Measurements from ENCODE around the gene NCDN.

The NCDN gene

DNA sequence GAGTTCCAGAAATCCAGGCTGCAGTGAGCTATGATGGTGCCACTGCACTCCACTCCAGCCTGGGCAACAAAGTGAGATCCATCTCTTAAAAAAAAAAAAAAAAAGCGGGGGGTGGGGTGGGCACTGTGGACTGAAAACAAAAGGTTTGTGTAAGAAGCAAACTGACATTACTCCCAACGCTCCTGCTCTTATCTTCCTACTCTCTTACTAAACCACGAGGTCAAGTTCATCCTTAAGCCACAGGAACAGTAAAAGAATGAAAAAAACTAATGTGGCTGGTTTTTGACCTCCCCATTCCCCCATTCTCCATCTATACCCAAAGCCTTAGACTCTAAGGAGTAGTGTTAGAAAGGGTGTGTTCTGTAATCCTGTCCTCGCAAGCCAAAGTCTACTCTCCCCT is 46.3 kb downstream of the NCDN start:
- H3K9me3 ChIP-seq (ENCODE audit: control insufficient read depth, low read length), result no peaks in the 10 kb centered on the region
- H3K4me3 ChIP-seq (ENCODE audit: low read length), result no peak overlapping the region
- H3K27me3 ChIP-seq (ENCODE audit: control insufficient read depth, insufficient read depth, low read length), result no peaks in the 10 kb centered on the region
- no peaks in the 10 kb centered on the region for H3K4me1 ChIP-seq (ENCODE audit: control insufficient read depth, insufficient read depth, low read length)
- no peak overlapping the region for H3K9ac ChIP-seq (ENCODE audit: low read length)
- H3K36me3 ChIP-seq (ENCODE audit: control insufficient read depth, insufficient read depth, low read length), result peaks cover 14% of the 10 kb centered on the region

DNA sequence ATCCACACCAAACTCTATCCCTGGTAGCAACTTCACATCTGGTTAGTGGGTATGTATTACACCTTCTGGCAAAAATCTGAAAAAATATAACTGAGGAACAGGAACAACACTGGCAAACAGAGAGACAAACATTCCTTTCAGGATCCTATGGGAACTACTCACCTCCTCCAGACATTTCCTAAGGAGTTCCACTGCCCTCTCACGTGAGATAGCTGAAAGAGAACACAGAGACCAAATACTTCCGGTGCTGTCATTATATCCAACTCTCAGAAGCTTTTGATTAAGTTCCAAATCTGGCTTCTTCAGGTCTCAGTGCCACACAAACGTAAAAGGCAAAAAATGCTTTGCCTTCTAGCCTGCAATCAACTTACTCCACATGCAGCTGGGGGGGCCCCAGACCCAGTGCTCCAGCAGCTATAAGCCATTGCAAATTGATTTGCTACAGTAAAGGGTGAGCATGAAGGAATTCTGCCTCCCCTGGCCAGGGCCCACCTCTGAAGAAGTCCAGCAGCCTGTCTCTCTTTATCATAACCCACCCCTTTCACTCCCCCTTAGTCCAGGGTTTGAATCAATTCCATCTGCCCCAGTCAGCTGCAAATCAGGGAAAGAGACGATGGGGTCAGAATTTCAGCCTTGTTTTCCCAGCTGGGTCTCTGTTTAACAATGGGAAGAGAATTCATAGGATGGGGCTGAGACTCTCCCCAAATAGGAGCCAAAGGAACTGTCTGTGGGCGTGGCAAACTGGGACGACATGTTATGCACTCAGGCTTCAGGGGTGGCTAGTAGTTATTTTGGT is 47.7 kb downstream of the NCDN start:
- Histone ChIP-seq H3K9me3 (ENCODE audit: control insufficient read depth, low read length) (no peaks in the 10 kb centered on the region), H3K4me1 (ENCODE audit: control insufficient read depth, insufficient read depth, low read length) (no peaks in the 10 kb centered on the region), H3K4me3 (ENCODE audit: low read length) (no peak overlapping the region), H3K36me3 (ENCODE audit: control insufficient read depth, insufficient read depth, low read length) (peaks cover 14% of the 10 kb centered on the region), H3K27me3 (ENCODE audit: control insufficient read depth, insufficient read depth, low read length) (no peaks in the 10 kb centered on the region), H3K9ac (ENCODE audit: low read length) (no peak overlapping the region)

DNA sequence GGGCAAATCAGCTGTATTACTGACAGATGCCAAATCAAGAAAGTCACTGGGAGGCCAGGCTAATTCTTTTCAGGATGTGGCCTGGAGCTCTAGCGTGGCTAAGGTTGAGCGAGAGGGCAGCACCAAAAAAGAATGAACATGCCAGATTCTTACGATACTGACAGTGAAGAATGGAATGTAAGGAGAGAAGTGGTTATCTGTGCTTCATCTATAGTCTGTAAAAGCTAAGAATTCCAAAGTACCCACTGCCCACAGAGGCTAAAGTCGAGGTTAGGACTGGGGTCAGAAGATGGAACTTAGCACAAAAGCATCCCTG is 48.2 kb downstream of the NCDN start:
- Histone ChIP-seq H3K9me3 (ENCODE audit: control insufficient read depth, low read length) (no peaks in the 10 kb centered on the region), H3K36me3 (ENCODE audit: control insufficient read depth, insufficient read depth, low read length) (peaks cover 14% of the 10 kb centered on the region), H3K27me3 (ENCODE audit: control insufficient read depth, insufficient read depth, low read length) (no peaks in the 10 kb centered on the region), H3K4me1 (ENCODE audit: control insufficient read depth, insufficient read depth, low read length) (no peaks in the 10 kb centered on the region), H3K4me3 (ENCODE audit: low read length) (no peak overlapping the region), H3K9ac (ENCODE audit: low read length) (no peak overlapping the region)

DNA sequence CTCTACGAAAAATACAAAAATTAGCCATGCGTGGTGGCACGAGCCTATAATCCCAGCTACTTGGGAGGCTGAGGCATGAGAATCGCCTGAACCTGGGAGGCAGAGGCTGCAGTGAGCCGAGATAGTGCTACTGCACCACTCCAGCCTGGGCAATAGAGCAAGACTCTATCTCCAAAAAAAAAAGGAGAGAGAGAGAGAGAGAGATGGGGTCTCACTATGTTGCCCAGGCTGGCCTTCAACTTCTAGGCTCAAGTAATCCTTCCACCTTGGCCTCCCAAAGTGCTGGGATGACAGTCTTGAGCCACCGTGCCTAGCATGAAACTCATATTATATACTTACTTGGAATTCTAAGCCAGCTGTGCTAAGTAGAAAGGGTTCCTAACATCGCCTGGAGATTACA is 54.1 kb downstream of the NCDN start:
- Histone ChIP-seq H3K9me3 (ENCODE audit: control insufficient read depth, low read length) (no peaks in the 10 kb centered on the region), H3K36me3 (ENCODE audit: control insufficient read depth, insufficient read depth, low read length) (no peaks in the 10 kb centered on the region)

DNA sequence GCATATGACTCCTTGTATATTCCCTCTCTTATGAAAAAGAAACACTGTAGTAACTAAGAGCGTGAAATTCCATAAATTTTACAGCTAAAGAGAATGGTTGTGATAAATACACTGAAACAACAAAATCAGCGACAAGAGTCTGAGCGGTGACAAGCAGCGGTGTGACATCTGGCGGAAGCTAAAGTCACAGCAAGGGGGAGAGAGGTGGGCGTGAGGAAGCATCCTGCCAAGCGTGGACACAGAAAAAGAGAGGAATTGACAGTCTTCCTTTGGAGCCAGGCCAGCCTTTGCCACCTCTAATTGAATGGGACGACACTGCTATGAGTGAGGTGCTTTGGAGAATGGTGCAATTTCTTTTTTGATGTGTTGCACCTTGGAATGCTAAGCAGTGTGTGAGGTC is 57.8 kb downstream of the NCDN start:
- no peaks in the 10 kb centered on the region for H3K36me3 ChIP-seq (ENCODE audit: control insufficient read depth, insufficient read depth, low read length)

More for the DNA sequence above, 54.1 kb downstream of the NCDN start:
- Histone ChIP-seq H3K9ac (ENCODE audit: low read length) (no peak overlapping the region), H3K4me1 (ENCODE audit: control insufficient read depth, insufficient read depth, low read length) (no peaks in the 10 kb centered on the region), H3K4me3 (ENCODE audit: low read length) (no peak overlapping the region), H3K27me3 (ENCODE audit: control insufficient read depth, insufficient read depth, low read length) (no peaks in the 10 kb centered on the region)

More for the DNA sequence above, 57.8 kb downstream of the NCDN start:
- H3K27me3 ChIP-seq (ENCODE audit: control insufficient read depth, insufficient read depth, low read length), result no peaks in the 10 kb centered on the region
- H3K9ac ChIP-seq (ENCODE audit: low read length), result no peak overlapping the region
- H3K4me1 ChIP-seq (ENCODE audit: control insufficient read depth, insufficient read depth, low read length), result no peaks in the 10 kb centered on the region
- no peaks in the 10 kb centered on the region for H3K9me3 ChIP-seq (ENCODE audit: control insufficient read depth, low read length)
- no peak overlapping the region for H3K4me3 ChIP-seq (ENCODE audit: low read length)
